ENCODE data around the gene NMUR1. TPM values are rescaled to one million over a fixed set of nuclear protein-coding genes. Genes with fewer than 3 reads are reported as not detected.

NMUR1 gene
- polyA plus RNA-seq, 1 of the 3 experiments (the other 2 are of a cell fraction): not detected

GRCh38 chr2:231527955-231528635 lies 2.1 kb downstream of the NMUR1 start:
- Histone ChIP-seq H3K27ac (ENCODE audit: low read depth in 2 of 2, low read length in 1 of 2) (no peak overlapping the region), H3K9me2 (no peaks in the 10 kb centered on the region), H2AFZ (ENCODE audit: low read depth) (no peak overlapping the region), H3K36me3 (replicated peaks in 1 of 2; ENCODE audit: control insufficient read depth in 1 of 2, insufficient read depth in 2 of 2, low read length in 1 of 2) (no peaks in the 10 kb centered on the region), H3K9me3 (no peaks in the 10 kb centered on the region), H3K27me3 (ENCODE audit: insufficient read depth) (peaks cover 11% of the 10 kb centered on the region; the same call in 1 of the 2 replicates), H4K20me1 (ENCODE audit: insufficient read depth) (no peaks in the 10 kb centered on the region), H3K4me3 (ENCODE audit: low read depth in 2 of 2, low read length in 1 of 2) (no peak overlapping the region), H3K4me1 (ENCODE audit: control insufficient read depth in 1 of 2, insufficient read depth in 2 of 2, low read depth in 1 of 2, low read length in 1 of 2) (no peaks in the 10 kb centered on the region; a peak in 1 of 4 replicates), H3K4me2 (no peak overlapping the region), H3F3A (replicated peaks; ENCODE audit: insufficient read depth) (no peaks in the 10 kb centered on the region), H3K79me2 (ENCODE audit: insufficient read depth) (no peaks in the 10 kb centered on the region), H3K9ac (no peak overlapping the region)
- 84% methylated on average over 8 of the region's 30 CpGs for WGBS (ENCODE audit: low lambda C conversion rate)
- ChIA-PET CTCF (interaction anchor here (0.6 to 2.6 kb wide), 4 partner anchors 11 to 46 kb away, joined by 3 to 11 read pairs (median 6); no protein-coding TSS in a partner anchor), POLR2A (no interaction called here)
- TF ChIP-seq JUND (IDR thresholded peaks at IDR 0.05): no peak
- TF ChIP-seq FOXM1 (IDR thresholded peaks at IDR 0.05; ENCODE audit: low read depth): no peak
- no peak for DNase-seq

GRCh38 chr2:231527091-231527395 lies 3.2 kb downstream of the NMUR1 start:
- TF ChIP-seq FOSL2 (IDR thresholded peaks at IDR 0.05; ENCODE audit: borderline replicate concordance, low read depth) (no peak), NRF1 (IDR thresholded peaks at IDR 0.05; ENCODE audit: low read depth, low read length) (no peak), YY1 (IDR thresholded peaks at IDR 0.05; ENCODE audit: low read depth) (no peak)
- 72% methylated on average over 7 of the region's 7 CpGs for WGBS (ENCODE audit: low lambda C conversion rate)
- H3K4me1 ChIP-seq (ENCODE audit: control insufficient read depth in 1 of 2, insufficient read depth in 2 of 2, low read depth in 1 of 2, low read length in 1 of 2): no peaks in the 10 kb centered on the region; a peak in 1 of 4 replicates
- POLR2A ChIA-PET: no interaction called here
- no peak overlapping the region for H3K4me2 ChIP-seq
- CTCF ChIA-PET: interaction anchor here (0.6 to 2.3 kb wide), 4 partner anchors 10 to 32 kb away, joined by 3 to 14 read pairs (median 7); no protein-coding TSS in a partner anchor
- no peak overlapping the region for H3K4me3 ChIP-seq (ENCODE audit: low read depth in 2 of 2, low read length in 1 of 2)
- H3K27ac ChIP-seq (ENCODE audit: low read depth in 2 of 2, low read length in 1 of 2): no peak overlapping the region
- no peak overlapping the region for H2AFZ ChIP-seq (ENCODE audit: low read depth)
- no peaks in the 10 kb centered on the region for H3K79me2 ChIP-seq (ENCODE audit: insufficient read depth)
- H3F3A ChIP-seq (replicated peaks; ENCODE audit: insufficient read depth): no peaks in the 10 kb centered on the region
- no peaks in the 10 kb centered on the region for H3K9me2 ChIP-seq
- no peaks in the 10 kb centered on the region for H4K20me1 ChIP-seq (ENCODE audit: insufficient read depth)
- H3K9ac ChIP-seq: no peak overlapping the region
- H3K27me3 ChIP-seq (ENCODE audit: insufficient read depth): peaks cover 11% of the 10 kb centered on the region; the same call in 1 of the 2 replicates
- H3K36me3 ChIP-seq (replicated peaks in 1 of 2; ENCODE audit: control insufficient read depth in 1 of 2, insufficient read depth in 2 of 2, low read length in 1 of 2): no peaks in the 10 kb centered on the region
- no peak for DNase-seq
- H3K9me3 ChIP-seq: no peaks in the 10 kb centered on the region

GRCh38 chr2:231526341-231527090 lies 3.7 kb downstream of the NMUR1 start:
- no peaks in the 10 kb centered on the region for H3K9me3 ChIP-seq
- H3K4me3 ChIP-seq (ENCODE audit: low read depth in 2 of 2, low read length in 1 of 2): no peak overlapping the region
- H3K9ac ChIP-seq: no peak overlapping the region
- H3K4me1 ChIP-seq (ENCODE audit: control insufficient read depth in 1 of 2, insufficient read depth in 2 of 2, low read depth in 1 of 2, low read length in 1 of 2): no peaks in the 10 kb centered on the region; a peak in 1 of 4 replicates
- no peaks in the 10 kb centered on the region for H4K20me1 ChIP-seq (ENCODE audit: insufficient read depth)
- TF ChIP-seq MEF2A (IDR thresholded peaks at IDR 0.05; ENCODE audit: borderline replicate concordance, low read depth) (no peak), SIN3A (IDR thresholded peaks at IDR 0.05; ENCODE audit: borderline replicate concordance, low read depth, low read length) (no peak), TEAD4 (IDR thresholded peaks at IDR 0.05; ENCODE audit: borderline replicate concordance, insufficient read depth) (no peak), GATA2 (CRISPR knock-in tag; IDR thresholded peaks at IDR 0.05) (no peak), SMC3 (IDR thresholded peaks at IDR 0.05; ENCODE audit: low read depth, low read length) (no peak), NFIC (IDR thresholded peaks at IDR 0.05; ENCODE audit: borderline replicate concordance) (no peak), CHD2 (IDR thresholded peaks at IDR 0.05; ENCODE audit: low read length, partially characterized antibody) (no peak), RCOR1 (IDR thresholded peaks at IDR 0.05; ENCODE audit: low read length) (no peak), PBX3 (IDR thresholded peaks at IDR 0.05) (no peak), NRF1 (IDR thresholded peaks at IDR 0.05; ENCODE audit: low read depth, low read length) (no peak), EP300 (IDR thresholded peaks at IDR 0.05; ENCODE audit: borderline replicate concordance in 1 of 2, low read depth in 1 of 2, low read length in 1 of 2) (no peak)
- no peak for DNase-seq
- no peaks in the 10 kb centered on the region for H3F3A ChIP-seq (replicated peaks; ENCODE audit: insufficient read depth)
- H3K36me3 ChIP-seq (replicated peaks in 1 of 2; ENCODE audit: control insufficient read depth in 1 of 2, insufficient read depth in 2 of 2, low read length in 1 of 2): no peaks in the 10 kb centered on the region
- ChIA-PET POLR2A (no interaction called here), CTCF (interaction anchor here (1.0 to 2.1 kb wide), 5 partner anchors 9 to 75 kb away, joined by 3 to 14 read pairs (median 7); no protein-coding TSS in a partner anchor)
- no peak overlapping the region for H2AFZ ChIP-seq (ENCODE audit: low read depth)
- H3K79me2 ChIP-seq (ENCODE audit: insufficient read depth): no peaks in the 10 kb centered on the region
- no peak overlapping the region for H3K4me2 ChIP-seq
- WGBS (ENCODE audit: low lambda C conversion rate): 79% methylated on average over 10 of the region's 16 CpGs
- peaks cover 11% of the 10 kb centered on the region; the same call in 1 of the 2 replicates for H3K27me3 ChIP-seq (ENCODE audit: insufficient read depth)
- no peak overlapping the region for H3K27ac ChIP-seq (ENCODE audit: low read depth in 2 of 2, low read length in 1 of 2)
- no peaks in the 10 kb centered on the region for H3K9me2 ChIP-seq

Data from SK-N-SH (cell line).